Measurements from ENCODE around the gene S100PBP.

The S100PBP gene

GRCh38 chr1:32874860-32875752 is 57.7 kb downstream of the S100PBP start:
- TF ChIP-seq, protein P1, sequence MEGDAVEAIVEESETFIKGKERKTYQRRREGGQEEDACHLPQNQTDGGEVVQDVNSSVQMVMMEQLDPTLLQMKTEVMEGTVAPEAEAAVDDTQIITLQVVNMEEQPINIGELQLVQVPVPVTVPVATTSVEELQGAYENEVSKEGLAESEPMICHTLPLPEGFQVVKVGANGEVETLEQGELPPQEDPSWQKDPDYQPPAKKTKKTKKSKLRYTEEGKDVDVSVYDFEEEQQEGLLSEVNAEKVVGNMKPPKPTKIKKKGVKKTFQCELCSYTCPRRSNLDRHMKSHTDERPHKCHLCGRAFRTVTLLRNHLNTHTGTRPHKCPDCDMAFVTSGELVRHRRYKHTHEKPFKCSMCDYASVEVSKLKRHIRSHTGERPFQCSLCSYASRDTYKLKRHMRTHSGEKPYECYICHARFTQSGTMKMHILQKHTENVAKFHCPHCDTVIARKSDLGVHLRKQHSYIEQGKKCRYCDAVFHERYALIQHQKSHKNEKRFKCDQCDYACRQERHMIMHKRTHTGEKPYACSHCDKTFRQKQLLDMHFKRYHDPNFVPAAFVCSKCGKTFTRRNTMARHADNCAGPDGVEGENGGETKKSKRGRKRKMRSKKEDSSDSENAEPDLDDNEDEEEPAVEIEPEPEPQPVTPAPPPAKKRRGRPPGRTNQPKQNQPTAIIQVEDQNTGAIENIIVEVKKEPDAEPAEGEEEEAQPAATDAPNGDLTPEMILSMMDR (IDR thresholded peaks at IDR 0.05; ENCODE audit: low read depth, low read length) = no peak
- in situ Hi-C loops (cut with HindIII; ENCODE audit: low sequenced_read_pairs) = no loop called here
- H3K4me3 ChIP-seq (ENCODE audit: low read depth, low read length) = no peak overlapping the region
- no peak for DNase-seq (ENCODE audit: low read depth, low spot score)

GRCh38 chr1:32876341-32877210 is 59.1 kb downstream of the S100PBP start:
- in situ Hi-C loops (cut with HindIII; ENCODE audit: low sequenced_read_pairs) = no loop called here
- TF ChIP-seq, protein P1 (IDR thresholded peaks at IDR 0.05; ENCODE audit: low read depth, low read length) = peak; percentile 94
- peak; percentile 29 for DNase-seq (ENCODE audit: low read depth, low spot score)
- H3K4me3 ChIP-seq (ENCODE audit: low read depth, low read length) = no peak overlapping the region

- in situ Hi-C loops (cut with HindIII; ENCODE audit: low sequenced_read_pairs) = no loop called here
- H3K4me3 ChIP-seq (ENCODE audit: low read depth, low read length) = no peak overlapping the region
- DNase-seq (ENCODE audit: low read depth, low spot score) = no peak
- TF ChIP-seq, protein P1 (IDR thresholded peaks at IDR 0.05; ENCODE audit: low read depth, low read length) = no peak
Observed at GRCh38 chr1:32877211-32878110, 60.0 kb downstream of the S100PBP start.

DNA sequence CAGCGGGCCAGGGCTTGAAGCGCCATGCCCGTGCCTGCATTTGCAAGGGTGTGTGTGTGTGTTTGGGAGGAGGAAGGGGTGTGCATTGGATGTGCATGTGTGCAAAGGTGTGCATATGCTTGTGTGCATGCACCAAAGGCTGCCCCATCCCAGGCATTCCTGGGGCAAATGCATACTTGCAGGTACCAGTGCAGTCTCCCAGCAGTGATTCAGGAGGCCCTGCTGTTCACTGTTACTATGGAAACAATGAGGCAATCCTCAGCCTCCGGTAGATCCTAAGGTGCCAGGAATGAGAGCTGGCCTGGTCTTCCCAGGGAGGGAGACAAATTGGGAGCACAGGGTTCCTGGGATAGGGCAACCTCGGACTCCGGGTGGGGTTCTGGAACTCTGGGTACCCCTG is 60.7 kb downstream of the S100PBP start:
- H3K4me3 ChIP-seq (ENCODE audit: low read depth, low read length) = no peak overlapping the region
- in situ Hi-C loops (cut with HindIII; ENCODE audit: low sequenced_read_pairs) = no loop called here
- DNase-seq (ENCODE audit: low read depth, low spot score) = peak; percentile 19
- TF ChIP-seq, protein P1 (IDR thresholded peaks at IDR 0.05; ENCODE audit: low read depth, low read length) = no peak

GRCh38 chr1:32878637-32879041 is 61.2 kb downstream of the S100PBP start:
- no peak for DNase-seq (ENCODE audit: low read depth, low spot score)
- TF ChIP-seq, protein P1 (IDR thresholded peaks at IDR 0.05; ENCODE audit: low read depth, low read length) = no peak
- H3K4me3 ChIP-seq (ENCODE audit: low read depth, low read length) = no peak overlapping the region
- in situ Hi-C loops (cut with HindIII; ENCODE audit: low sequenced_read_pairs) = no loop called here

GRCh38 chr1:32881291-32881690 is 63.8 kb downstream of the S100PBP start:
- in situ Hi-C loops (cut with HindIII; ENCODE audit: low sequenced_read_pairs) = no loop called here
- TF ChIP-seq, protein P1 (IDR thresholded peaks at IDR 0.05; ENCODE audit: low read depth, low read length) = no peak

More at GRCh38 chr1:32881291-32881690, 63.8 kb downstream of the S100PBP start:
- H3K4me3 ChIP-seq (ENCODE audit: low read depth, low read length) = no peak overlapping the region
- no peak for DNase-seq (ENCODE audit: low read depth, low spot score)

Data from astrocyte of the spinal cord (primary cell).